GM18526 (cell line): ENCODE data around the gene MPPED1.

ENCODE experiments used
- POLR2A ChIP-seq: IDR thresholded peaks from 3 replicates; pipeline ENCODE4 v1.6.1; 2011; ENCODE audit not compliant: insufficient read length; ENCODE audit errors: extremely low read depth

MPPED1 gene

DNA sequence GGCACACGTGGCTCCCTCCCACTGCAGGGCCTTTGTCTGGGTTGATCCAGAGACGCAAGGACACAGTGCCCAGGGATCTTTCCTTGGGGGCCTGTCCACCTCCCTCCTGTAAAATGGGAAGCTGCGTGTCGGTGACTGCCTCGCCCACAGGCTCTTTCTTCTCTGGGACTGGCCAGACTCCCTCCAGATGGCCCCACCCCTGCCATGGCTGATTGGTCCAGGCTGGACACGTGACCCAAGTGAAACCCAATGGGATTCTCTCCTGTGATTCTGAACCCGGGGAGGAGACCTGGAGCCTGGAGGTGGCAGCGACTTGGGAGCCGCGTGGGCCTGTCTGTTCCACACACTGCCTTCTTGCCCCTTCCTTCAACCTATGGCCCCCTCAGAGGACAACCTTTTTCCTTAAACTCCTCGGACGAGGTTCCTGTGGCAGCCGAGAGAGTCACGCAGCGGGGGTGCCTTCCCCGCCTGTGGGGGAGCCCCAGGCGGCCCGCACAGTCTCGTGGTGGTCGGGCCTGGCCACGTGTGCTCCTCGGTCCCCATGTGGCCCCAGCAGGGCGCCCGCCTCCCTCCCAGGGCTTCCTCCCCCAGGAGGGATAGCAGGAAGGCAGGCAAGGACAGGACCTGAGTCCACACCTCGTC is 12.4 kb upstream of the MPPED1 start:
- TF ChIP-seq POLR2A = no peak

DNA sequence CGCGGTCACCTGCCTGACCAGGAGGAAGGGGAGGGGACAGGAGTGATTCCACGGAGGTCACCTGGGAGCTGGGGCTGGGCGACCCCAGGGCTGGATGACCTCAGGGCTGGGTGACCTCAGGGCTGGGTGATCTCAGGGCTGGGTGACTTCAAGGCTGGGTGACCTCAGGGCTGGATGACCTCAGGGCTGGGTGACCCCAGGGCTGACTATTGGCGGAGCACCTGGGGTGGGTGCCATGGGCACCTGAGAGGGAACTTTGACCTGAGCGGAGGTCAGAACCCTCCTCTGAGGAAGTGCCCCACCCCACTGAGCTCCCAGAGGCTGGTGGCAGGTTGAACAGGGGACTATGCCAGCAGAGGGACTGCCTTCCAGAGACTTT is 11.8 kb upstream of the MPPED1 start:
- no peak for TF ChIP-seq POLR2A

GRCh38 chr22:43400449-43400848 is 11.4 kb upstream of the MPPED1 start:
- TF ChIP-seq POLR2A = no peak

DNA sequence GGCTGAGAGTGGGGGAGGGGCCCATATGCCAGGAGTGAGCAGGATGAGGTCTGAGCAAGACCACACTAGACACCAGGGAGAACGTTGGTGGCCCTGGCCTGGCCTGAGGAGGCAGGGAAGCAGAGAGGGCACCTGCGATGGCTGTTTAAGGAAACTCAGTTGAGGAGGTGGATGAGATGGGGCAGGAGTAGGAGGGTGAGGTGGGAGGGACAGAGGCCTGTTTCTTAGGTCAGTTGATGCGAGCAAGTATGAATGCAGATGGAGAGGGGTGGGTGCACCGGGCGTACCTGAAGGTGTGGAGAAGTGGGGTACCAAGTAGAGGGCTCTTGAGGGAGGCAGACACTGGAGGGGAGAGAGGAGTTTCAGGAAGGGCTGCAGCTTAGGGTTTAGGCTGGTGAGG is 10.6 kb upstream of the MPPED1 start:
- no peak for TF ChIP-seq POLR2A

GRCh38 chr22:43401661-43402060 is 10.2 kb upstream of the MPPED1 start:
- no peak for TF ChIP-seq POLR2A

DNA sequence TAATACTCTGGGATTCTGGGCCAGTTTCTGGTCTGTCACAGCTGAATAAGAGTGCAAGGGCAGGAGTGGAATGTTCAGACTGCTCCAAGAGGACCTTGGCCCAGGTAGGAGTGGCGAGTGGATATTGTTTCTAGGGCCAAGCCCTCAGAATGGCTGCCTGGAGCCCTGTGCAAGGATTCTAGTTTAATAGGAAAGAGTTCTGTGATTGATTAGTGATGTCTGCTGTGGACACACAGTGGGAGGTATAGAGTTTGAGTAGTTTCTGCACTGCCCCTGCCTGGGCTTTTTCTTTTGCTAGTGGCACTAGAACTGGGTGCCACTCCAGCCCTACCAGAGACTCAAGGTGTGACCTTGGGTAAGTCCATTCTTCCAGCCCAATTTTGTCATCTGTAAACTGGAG is 9.7 kb upstream of the MPPED1 start:
- TF ChIP-seq POLR2A = no peak

DNA sequence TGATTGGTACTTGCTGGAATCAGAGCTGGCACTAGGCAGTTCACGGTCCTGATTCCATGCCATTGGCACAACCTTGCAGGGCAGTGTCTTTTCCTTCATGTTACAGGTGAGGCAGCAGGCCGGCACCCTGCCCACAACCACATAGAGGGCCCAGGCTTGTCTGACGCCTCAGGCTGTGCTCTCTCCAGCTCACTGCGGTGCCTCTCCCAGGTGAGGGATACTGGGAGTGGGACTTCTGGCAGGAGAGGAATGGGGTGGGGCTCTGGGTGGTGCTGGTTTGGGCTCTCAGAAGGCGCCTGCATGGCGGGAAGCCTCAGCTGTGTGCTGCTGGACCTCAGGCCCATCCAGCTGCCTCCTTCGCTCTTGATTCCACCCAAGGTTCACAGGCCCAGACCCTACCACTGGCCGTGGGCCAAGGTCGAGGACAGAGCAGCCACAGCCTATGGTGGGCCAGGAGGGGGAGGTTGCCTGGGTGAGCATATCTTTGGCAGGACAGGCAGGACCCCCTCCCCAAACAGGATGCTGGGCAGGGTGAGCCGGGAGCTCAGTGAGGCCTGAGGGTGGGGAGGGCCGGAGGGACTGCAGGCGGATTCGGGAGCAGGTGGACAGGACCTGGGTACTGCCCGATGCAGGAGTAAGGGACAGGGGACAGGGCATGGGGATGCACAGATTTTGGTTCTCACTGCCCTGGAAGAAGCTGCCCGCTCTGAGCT is 7.0 kb upstream of the MPPED1 start:
- no peak for TF ChIP-seq POLR2A

- TF ChIP-seq POLR2A = no peak
These were observed 5.5 kb upstream of the MPPED1 start for GRCh38 chr22:43406186-43406790.

- TF ChIP-seq POLR2A = no peak
These were observed 4.2 kb upstream of the MPPED1 start for GRCh38 chr22:43407591-43407990.

DNA sequence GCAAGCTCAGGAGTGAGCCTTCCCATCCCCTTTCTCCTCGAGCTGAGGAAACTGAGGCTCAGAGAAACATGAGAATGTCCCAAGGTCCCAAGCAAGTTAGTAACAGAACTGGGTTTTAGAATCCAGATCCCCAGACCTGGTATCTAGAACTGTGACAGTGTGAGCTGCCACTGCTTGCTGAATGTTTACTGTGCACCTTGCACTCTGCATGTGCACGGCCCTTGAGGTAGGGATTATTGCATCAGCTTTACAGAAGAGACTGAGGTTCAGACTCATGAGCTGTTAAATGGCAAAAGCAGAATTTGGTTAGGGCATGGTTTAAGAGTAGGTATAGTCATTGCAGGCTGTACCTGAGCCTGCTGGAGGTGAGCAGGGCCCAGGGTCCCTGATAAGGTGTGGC is 3.8 kb upstream of the MPPED1 start:
- TF ChIP-seq POLR2A = no peak

- no peak for TF ChIP-seq POLR2A
These were observed 2.8 kb upstream of the MPPED1 start for GRCh38 chr22:43409046-43409445.

DNA sequence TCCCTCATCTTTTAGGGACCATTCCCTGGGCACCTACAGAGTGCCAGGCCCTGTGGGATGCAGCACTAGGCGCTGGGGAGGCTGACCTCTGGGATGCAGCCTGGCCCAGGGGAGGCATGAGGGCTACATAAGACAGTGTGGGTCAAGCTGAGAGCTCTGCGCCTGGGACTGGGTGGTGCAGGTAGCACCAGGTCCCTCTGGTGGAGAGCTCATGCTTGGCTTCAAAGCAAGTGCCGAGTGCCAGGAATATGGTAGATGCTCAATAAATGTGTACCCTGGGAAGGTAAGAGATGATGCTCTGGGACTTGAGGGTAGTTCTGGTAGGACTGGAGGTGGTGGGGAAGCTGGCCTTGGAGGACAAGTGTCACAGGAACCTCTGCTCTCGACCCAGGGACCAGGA is 2.0 kb upstream of the MPPED1 start:
- TF ChIP-seq POLR2A = no peak

GRCh38 chr22:43411040-43411868 is 560 bp upstream of the MPPED1 start:
- no peak for TF ChIP-seq POLR2A

- no peak for TF ChIP-seq POLR2A
These were observed 1.3 kb downstream of the MPPED1 start for GRCh38 chr22:43412808-43413795.
